HT-29 (cell line): Measurements from ENCODE around the gene SPSB4. TPM values are rescaled to one million over a fixed set of nuclear protein-coding genes. Genes with fewer than 3 reads are reported as not detected.

ENCODE experiments used
- DNase-seq: peaks from one replicate; pipeline ENCODE4 v3.0.0-alpha.2; 2015; ENCODE audit warnings: low spot score
- total RNA-seq: library from RNA; depleted of rRNA; stranded (reverse); fragments of >200 nt; shearing (Covaris generic); gene quantifications from 2 replicates; pipeline ENCODE4 v1.2.3, GENCODE V29; 2014

The SPSB4 gene
- total RNA-seq, 1 experiment from 2014 or later = not detected

- DNase-seq = no peak
These were observed 22.4 kb downstream of the SPSB4 start for GRCh38 chr3:141073580-141073979.

- DNase-seq = no peak
These were observed 23.4 kb downstream of the SPSB4 start for GRCh38 chr3:141074529-141074928.

GRCh38 chr3:141076036-141076773, 25.1 kb downstream of the SPSB4 start:
- no peak for DNase-seq

- no peak for DNase-seq
These were observed 25.8 kb downstream of the SPSB4 start for GRCh38 chr3:141076797-141077571.

- DNase-seq = no peak
These were observed 26.5 kb downstream of the SPSB4 start for GRCh38 chr3:141077631-141078030.

GRCh38 chr3:141078200-141078599, 27.1 kb downstream of the SPSB4 start:
- DNase-seq = no peak

- no peak for DNase-seq
These were observed 29.3 kb downstream of the SPSB4 start for GRCh38 chr3:141080431-141080830.

GRCh38 chr3:141081141-141081795, 30.1 kb downstream of the SPSB4 start:
- DNase-seq = no peak

GRCh38 chr3:141082064-141082463, 30.9 kb downstream of the SPSB4 start:
- no peak for DNase-seq

GRCh38 chr3:141083226-141083625, 32.1 kb downstream of the SPSB4 start:
- DNase-seq = no peak

GRCh38 chr3:141083836-141084649, 32.9 kb downstream of the SPSB4 start:
- no peak for DNase-seq

GRCh38 chr3:141085343-141086070, 34.4 kb downstream of the SPSB4 start:
- no peak for DNase-seq

- DNase-seq = no peak
These were observed 35.0 kb downstream of the SPSB4 start for GRCh38 chr3:141086188-141086587.

- DNase-seq = no peak
These were observed 36.1 kb downstream of the SPSB4 start for GRCh38 chr3:141087076-141087777.

- no peak for DNase-seq
These were observed 36.6 kb downstream of the SPSB4 start for GRCh38 chr3:141087778-141088130.

GRCh38 chr3:141089339-141090152, 38.4 kb downstream of the SPSB4 start:
- DNase-seq = no peak

- DNase-seq = no peak
These were observed 40.3 kb downstream of the SPSB4 start for GRCh38 chr3:141091426-141091825.

- no peak for DNase-seq
These were observed 41.5 kb downstream of the SPSB4 start for GRCh38 chr3:141092663-141093062.

- DNase-seq = no peak
These were observed 42.2 kb downstream of the SPSB4 start for GRCh38 chr3:141093397-141093796.
